HEK293 (cell line): ENCODE results near the gene NFKBIB.

ENCODE experiments used
- CTCF ChIA-PET: fragments of 350-600 bp; formaldehyde crosslinking; extraction: SDS; loops from one replicate; lab custom pipeline; 2021; ENCODE audit warnings: antibody characterized with exemption; lab: Yijun Ruan, JAX
- POLR2A ChIA-PET: fragments of 300-600 bp; formaldehyde crosslinking; extraction: SDS; loops from one replicate; lab custom pipeline; 2020; ENCODE audit warnings: antibody characterized with exemption, inconsistent platforms; lab: Yijun Ruan, JAX
- H3K27ac ChIP-seq: fragments of 200-500 bp; sonication (Bioruptor generic); 2 replicates; pipeline ENCODE4 v1.5.1; 2014; ENCODE audit warnings: low read depth, low read length, control low read depth, inconsistent platforms; ENCODE audit errors: extremely low read depth
- H3K36me3 ChIP-seq, 2 experiments: fragments of 200-500 bp in 1 of 2; sonication (Bioruptor generic) in 1 of 2; 1 replicate in 1 of 2; 2 replicates in 1 of 2; pipeline ENCODE4 v1.5.1; 2014 to 2017; ENCODE audit warnings: inconsistent platforms in 2 of 2, low read length in 2 of 2; ENCODE audit not compliant: control insufficient read depth in 2 of 2, insufficient read depth in 1 of 2
- H3K4me1 ChIP-seq: fragments of 200-500 bp; sonication (Bioruptor generic); 2 replicates; pipeline ENCODE4 v1.5.1; 2014; ENCODE audit warnings: mild to moderate bottlenecking, low read length, inconsistent platforms; ENCODE audit not compliant: control insufficient read depth, insufficient read depth
- H3K4me3 ChIP-seq: 2 replicates; pipeline ENCODE4 v1.5.1; 2011; ENCODE audit warnings: low read depth, mild to moderate bottlenecking, control low read depth, low read length, moderate library complexity
- H3K9me3 ChIP-seq: fragments of 200-500 bp; sonication (Bioruptor generic); 2 replicates; pipeline ENCODE4 v1.5.1; 2014; ENCODE audit warnings: low read depth, low read length, inconsistent platforms; ENCODE audit not compliant: control insufficient read depth, insufficient read depth
- GLIS2 ChIP-seq: fragments of 450-650 bp; formaldehyde crosslinking; IDR thresholded peaks from 2 replicates; pipeline ENCODE4 v1.5.1; 2016; ENCODE audit warnings: missing biosample characterization, missing genetic modification characterization
- HIC1 ChIP-seq: fragments of 450-650 bp; formaldehyde crosslinking; IDR thresholded peaks from 2 replicates; pipeline ENCODE4 v1.5.1; 2016; ENCODE audit warnings: missing biosample characterization, missing genetic modification characterization
- HOXA7 ChIP-seq: sonication (generic); formaldehyde crosslinking; IDR thresholded peaks from 2 replicates; pipeline ENCODE4 v1.8.1; 2022; ENCODE audit warnings: missing genetic modification reagents, borderline replicate concordance
- HOXD13 ChIP-seq: sonication (generic); formaldehyde crosslinking; IDR thresholded peaks from 2 replicates; pipeline ENCODE4 v1.8.0; 2022; ENCODE audit warnings: missing genetic modification reagents, borderline replicate concordance
- IKZF3 ChIP-seq: fragments of 450-650 bp; IDR thresholded peaks from 2 replicates; pipeline ENCODE4 v1.5.0; 2018; ENCODE audit warnings: missing biosample characterization, mild to moderate bottlenecking, missing genetic modification characterization, moderate library complexity
- RBAK ChIP-seq: fragments of 450-650 bp; formaldehyde crosslinking; IDR thresholded peaks from 2 replicates; pipeline ENCODE4 v1.5.1; 2016; ENCODE audit warnings: missing biosample characterization, missing genetic modification characterization
- SP3 ChIP-seq: fragments of 450-650 bp; formaldehyde crosslinking; IDR thresholded peaks from 2 replicates; pipeline ENCODE4 v1.5.1; 2016; ENCODE audit warnings: missing biosample characterization, missing genetic modification characterization
- ZBTB8A ChIP-seq: fragments of 450-650 bp; formaldehyde crosslinking; IDR thresholded peaks from 2 replicates; pipeline ENCODE4 v1.5.1; 2016; ENCODE audit warnings: missing biosample characterization, missing genetic modification characterization
- ZEB2 ChIP-seq: fragments of 450-650 bp; formaldehyde crosslinking; IDR thresholded peaks from 2 replicates; pipeline ENCODE4 v1.5.1; 2016; ENCODE audit warnings: missing biosample characterization, missing genetic modification characterization
- ZFP3 ChIP-seq: fragments of 450-650 bp; formaldehyde crosslinking; IDR thresholded peaks from 2 replicates; pipeline ENCODE4 v1.5.1; 2016; ENCODE audit warnings: low read depth, missing biosample characterization, missing genetic modification characterization
- ZFP37 ChIP-seq: fragments of 450-650 bp; formaldehyde crosslinking; IDR thresholded peaks from 2 replicates; pipeline ENCODE4 v1.5.1; 2016; ENCODE audit warnings: missing biosample characterization, missing genetic modification characterization
- ZNF157 ChIP-seq: fragments of 450-650 bp; formaldehyde crosslinking; IDR thresholded peaks from 2 replicates; pipeline ENCODE4 v1.5.1; 2016; ENCODE audit warnings: missing biosample characterization, missing genetic modification characterization
- ZNF174 ChIP-seq: fragments of 450-650 bp; formaldehyde crosslinking; IDR thresholded peaks from 2 replicates; pipeline ENCODE4 v1.5.0; 2017; ENCODE audit warnings: missing biosample characterization, mild to moderate bottlenecking, missing genetic modification characterization
- ZNF211 ChIP-seq: fragments of 450-650 bp; formaldehyde crosslinking; IDR thresholded peaks from 2 replicates; pipeline ENCODE4 v1.5.1; 2016; ENCODE audit warnings: low read depth, missing biosample characterization, missing genetic modification characterization
- ZNF239 ChIP-seq: fragments of 450-650 bp; formaldehyde crosslinking; IDR thresholded peaks from 2 replicates; pipeline ENCODE4 v1.5.1; 2016; ENCODE audit warnings: missing biosample characterization, missing genetic modification characterization
- ZNF24 ChIP-seq: fragments of 450-650 bp; formaldehyde crosslinking; IDR thresholded peaks from 2 replicates; pipeline ENCODE4 v1.5.1; 2016; ENCODE audit warnings: missing biosample characterization, missing genetic modification characterization
- ZNF266 ChIP-seq: fragments of 450-650 bp; formaldehyde crosslinking; IDR thresholded peaks from 2 replicates; pipeline ENCODE4 v1.5.1; 2016; ENCODE audit warnings: missing biosample characterization, missing genetic modification characterization, low read depth
- ZNF274 ChIP-seq, 2 experiments: fragments of 200-500 bp in 1 of 2; fragments of 450-650 bp in 1 of 2; sonication (Bioruptor generic) in 1 of 2; formaldehyde crosslinking in 1 of 2; IDR thresholded peaks; 2 replicates each; pipeline versions ENCODE4 v1.5.1 to v1.6.1; 2014 to 2016; ENCODE audit warnings: borderline replicate concordance in 1 of 2, inconsistent platforms in 1 of 2, low read length in 1 of 2, missing biosample characterization in 1 of 2, missing genetic modification characterization in 1 of 2
- ZNF404 ChIP-seq: fragments of 450-650 bp; formaldehyde crosslinking; IDR thresholded peaks from 2 replicates; pipeline ENCODE4 v1.5.1; 2017; ENCODE audit warnings: missing biosample characterization, missing genetic modification characterization
- ZNF501 ChIP-seq: fragments of 450-650 bp; formaldehyde crosslinking; IDR thresholded peaks from 2 replicates; pipeline ENCODE4 v1.5.1; 2016; ENCODE audit warnings: missing biosample characterization, missing genetic modification characterization
- ZNF561 ChIP-seq: fragments of 450-650 bp; IDR thresholded peaks from 2 replicates; pipeline ENCODE4 v1.5.1; 2018; ENCODE audit warnings: missing biosample characterization, missing genetic modification characterization, borderline replicate concordance
- ZNF626 ChIP-seq: fragments of 450-650 bp; sonication (Bioruptor Pico); formaldehyde crosslinking; IDR thresholded peaks from 2 replicates; pipeline ENCODE4 v1.5.1; 2018; ENCODE audit warnings: missing biosample characterization, missing genetic modification characterization, inconsistent platforms
- ZNF645 ChIP-seq: fragments of 450-650 bp; formaldehyde crosslinking; IDR thresholded peaks from 2 replicates; pipeline ENCODE4; 2016; ENCODE audit warnings: missing biosample characterization, missing genetic modification characterization
- ZNF76 ChIP-seq: fragments of 450-650 bp; formaldehyde crosslinking; IDR thresholded peaks from 2 replicates; pipeline ENCODE4; 2016; ENCODE audit warnings: low read depth, missing biosample characterization, missing genetic modification characterization, borderline replicate concordance
- ZNF791 ChIP-seq: fragments of 450-650 bp; formaldehyde crosslinking; IDR thresholded peaks from 2 replicates; pipeline ENCODE4 v1.5.1; 2016; ENCODE audit warnings: missing biosample characterization, missing genetic modification characterization
- ZSCAN23 ChIP-seq: fragments of 450-650 bp; formaldehyde crosslinking; IDR thresholded peaks from 2 replicates; pipeline ENCODE4 v1.5.1; 2016; ENCODE audit warnings: missing biosample characterization, missing genetic modification characterization
- TF ChIP-seq, protein P1 (sequence below): fragments of 450-650 bp; formaldehyde crosslinking; IDR thresholded peaks from 2 replicates; pipeline ENCODE4 v1.5.1; 2016; ENCODE audit warnings: missing biosample characterization, missing genetic modification characterization

The NFKBIB gene

DNA sequence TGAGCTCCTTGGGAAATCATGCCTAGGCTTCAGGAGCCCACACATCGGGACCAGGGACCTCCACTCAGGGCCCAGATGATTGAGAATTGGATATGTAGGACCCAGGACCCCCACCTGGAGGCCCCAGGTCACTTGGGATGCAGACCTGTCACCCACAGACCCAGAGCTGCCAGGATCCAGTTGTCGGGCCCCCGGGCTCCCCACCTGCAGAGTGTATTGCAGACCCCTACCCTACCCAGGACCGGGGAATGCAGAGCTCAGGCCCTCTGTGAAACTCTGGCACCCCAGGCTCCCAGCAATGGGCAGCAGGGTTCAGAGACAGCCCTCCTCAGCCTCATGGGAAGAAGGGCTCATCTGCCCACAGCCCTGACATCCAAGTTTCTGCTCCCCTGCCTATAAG is 5.9 kb downstream of the NFKBIB start:
- CTCF ChIA-PET, result interaction anchor here (0.6 to 2.4 kb wide), 4 partner anchors 14 to 149 kb away, joined by 3 to 10 read pairs (median 3); partner anchors contain the start of genes MRPS12 and SARS2

DNA sequence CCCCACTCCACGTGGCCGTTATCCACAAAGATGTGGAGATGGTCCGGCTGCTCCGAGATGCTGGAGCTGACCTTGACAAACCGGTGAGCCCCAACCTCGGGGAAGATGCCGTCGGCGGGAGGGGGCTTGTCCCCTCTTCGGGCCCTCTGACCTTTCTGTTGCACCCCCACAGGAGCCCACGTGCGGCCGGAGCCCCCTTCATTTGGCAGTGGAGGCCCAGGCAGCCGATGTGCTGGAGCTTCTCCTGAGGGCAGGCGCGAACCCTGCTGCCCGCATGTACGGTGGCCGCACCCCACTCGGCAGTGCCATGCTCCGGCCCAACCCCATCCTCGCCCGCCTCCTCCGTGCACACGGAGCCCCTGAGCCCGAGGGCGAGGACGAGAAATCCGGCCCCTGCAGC is 7.5 kb downstream of the NFKBIB start:
- H3K36me3 ChIP-seq, result peaks cover 39 to 46% of the 10 kb centered on the region in 2 experiments
- CTCF ChIA-PET, result interaction anchor here (2.4 kb wide), 1 partner anchor 23 kb away, joined by 10 read pairs; the partner anchor contains the start of genes MRPS12 and SARS2

More for the DNA sequence above, 5.9 kb downstream of the NFKBIB start:
- TF ChIP-seq ZNF239 (no peak), ZNF174 (tag by site-specific recombination) (no peak), ZNF561 (no peak), ZNF645 (no peak), ZNF157 (tag by site-specific recombination) (peak; percentile 69; the same call in 1 of the 2 replicates), HOXA7 (CRISPR knock-in tag) (no peak)
- Histone ChIP-seq H3K4me1 (peaks cover 7% of the 10 kb centered on the region), H3K4me3 (no peak overlapping the region), H3K27ac (no peak overlapping the region; the same call in 1 of the 2 replicates), H3K36me3 (peaks cover 46% of the 10 kb centered on the region in 2 experiments), H3K9me3 (no peaks in the 10 kb centered on the region)
- POLR2A ChIA-PET, result interaction anchor here (0.5 to 1.2 kb wide), 4 partner anchors 56 to 242 kb away, joined by 3 to 7 read pairs (median 4); no protein-coding TSS in a partner anchor

GRCh38 chr19:38907670-38908069 is 7.9 kb downstream of the NFKBIB start:
- no peak overlapping the region for H3K4me3 ChIP-seq
- TF ChIP-seq ZSCAN23 (tag by site-specific recombination), result no peak
- TF ChIP-seq GLIS2 (tag by site-specific recombination), result peak; percentile 21; the same call in 1 of the 2 replicates
- no peak for TF ChIP-seq ZEB2 (tag by site-specific recombination)
- no peak for TF ChIP-seq ZNF274 (IDR thresholded peaks at IDR 0.05; ENCODE audit: low read length)
- TF ChIP-seq ZNF274 (tag by site-specific recombination; IDR thresholded peaks at IDR 0.05; ENCODE audit: borderline replicate concordance), result peak; percentile 98
- TF ChIP-seq IKZF3 (tag by site-specific recombination), result no peak
- no peak for TF ChIP-seq ZNF211 (tag by site-specific recombination)
- TF ChIP-seq ZNF76, result no peak
- H3K4me1 ChIP-seq, result no peaks in the 10 kb centered on the region
- ChIA-PET CTCF (interaction anchor here (0.9 to 2.0 kb wide), 2 partner anchors 20 to 22 kb away, joined by 4 to 7 read pairs; partner anchors contain the start of gene SARS2), POLR2A (no interaction called here)
- no peaks in the 10 kb centered on the region for H3K9me3 ChIP-seq
- H3K36me3 ChIP-seq, result peaks cover 38 to 46% of the 10 kb centered on the region in 2 experiments
- H3K27ac ChIP-seq, result no peak overlapping the region

More for the DNA sequence above, 7.5 kb downstream of the NFKBIB start:
- no peak for TF ChIP-seq ZNF24
- TF ChIP-seq ZFP3 (tag by site-specific recombination), result no peak
- no peak for TF ChIP-seq ZNF501 (tag by site-specific recombination)
- TF ChIP-seq ZNF626 (tag by site-specific recombination), result no peak
- no peak for TF ChIP-seq RBAK (tag by site-specific recombination)
- no peak for TF ChIP-seq ZNF404 (tag by site-specific recombination)
- no peak for TF ChIP-seq ZBTB8A (tag by site-specific recombination)
- no peak for TF ChIP-seq ZNF239
- no peak for TF ChIP-seq ZNF791 (tag by site-specific recombination)
- TF ChIP-seq, protein P1, sequence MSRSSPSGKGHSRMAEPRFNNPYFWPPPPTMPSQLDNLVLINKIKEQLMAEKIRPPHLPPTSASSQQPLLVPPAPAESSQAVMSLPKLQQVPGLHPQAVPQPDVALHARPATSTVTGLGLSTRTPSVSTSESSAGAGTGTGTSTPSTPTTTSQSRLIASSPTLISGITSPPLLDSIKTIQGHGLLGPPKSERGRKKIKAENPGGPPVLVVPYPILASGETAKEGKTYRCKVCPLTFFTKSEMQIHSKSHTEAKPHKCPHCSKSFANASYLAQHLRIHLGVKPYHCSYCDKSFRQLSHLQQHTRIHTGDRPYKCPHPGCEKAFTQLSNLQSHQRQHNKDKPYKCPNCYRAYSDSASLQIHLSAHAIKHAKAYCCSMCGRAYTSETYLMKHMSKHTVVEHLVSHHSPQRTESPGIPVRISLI (tag by site-specific recombination), result no peak
- TF ChIP-seq SP3, result no peak
- TF ChIP-seq HIC1 (tag by site-specific recombination), result no peak
- no peak for TF ChIP-seq ZNF266 (tag by site-specific recombination)
- TF ChIP-seq HOXD13, result no peak
- no peak for TF ChIP-seq ZFP37
- TF ChIP-seq, all 188 proteins: peak for 0
- POLR2A ChIA-PET, result no interaction called here
- H3K4me3 ChIP-seq, result no peak overlapping the region
- H3K27ac ChIP-seq, result 0 out of 2 replicates have a peak overlapping the region, but pooled peaks have one; percentile 4
- H3K4me1 ChIP-seq, result no peaks in the 10 kb centered on the region
- no peaks in the 10 kb centered on the region for H3K9me3 ChIP-seq
